ENCODE data around the gene CTBP2.

DNA sequence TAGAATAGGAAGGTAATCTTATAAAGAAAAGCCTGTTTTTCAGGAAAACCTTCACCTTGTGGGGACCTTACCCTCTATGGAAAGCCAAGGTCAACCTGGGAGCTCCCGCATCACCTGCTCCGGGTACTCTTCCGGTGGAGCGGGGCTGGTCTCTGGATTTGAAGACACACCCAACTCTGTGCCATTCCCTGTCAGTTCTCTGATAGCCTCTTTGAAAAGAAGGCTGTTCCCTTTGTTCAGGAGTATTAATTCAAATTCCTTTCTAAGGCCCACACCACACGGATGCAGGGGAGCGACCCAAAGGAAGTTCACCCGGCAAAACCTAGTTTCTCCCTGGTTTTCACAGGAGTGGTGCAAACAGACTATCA lies 10.7 kb downstream of the CTBP2 start:
- no peak for TF ChIP-seq POLR2AphosphoS5 (IDR thresholded peaks at IDR 0.05)
- TF ChIP-seq POLR2A (IDR thresholded peaks at IDR 0.05; ENCODE audit: low read depth) = no peak
